K562 (cell line): Measurements from ENCODE around the gene NDUFAF3. TPM values are rescaled to one million over a fixed set of nuclear protein-coding genes. Genes with fewer than 3 reads are reported as not detected.
A peak's percentile ranks its signal among the peaks of the same experiment; 100 is the strongest.

Experiments used
- CEBPB ChIP-seq: fragments of 450-650 bp; IDR thresholded peaks from 2 replicates; pipeline ENCODE4 v1.6.1; 2016; ENCODE audit warnings: missing genetic modification characterization, missing compliant biosample characterization
- ELK1 ChIP-seq: sonication (generic); formaldehyde crosslinking; IDR thresholded peaks from 2 replicates; pipeline ENCODE4 v1.8.1; 2022; ENCODE audit warnings: missing genetic modification reagents
- FOXK2 ChIP-seq, 2 experiments: fragments of 450-650 bp; IDR thresholded peaks in 1 of 2; conservative IDR thresholded peaks in 1 of 2; 2 replicates each; pipeline ENCODE4 v1.6.1; 2016; ENCODE audit warnings: low read depth in 2 of 2, mild to moderate bottlenecking in 1 of 2
- GATAD2A ChIP-seq: fragments of 450-650 bp; IDR thresholded peaks from 2 replicates; pipeline ENCODE4 v1.6.1; 2017
- MAFG ChIP-seq: fragments of 450-650 bp; conservative IDR thresholded peaks from 2 replicates; pipeline ENCODE4 v1.6.1; 2016; ENCODE audit warnings: missing genetic modification characterization, missing compliant biosample characterization
- MCM2 ChIP-seq: fragments of 450-650 bp; IDR thresholded peaks from 2 replicates; pipeline ENCODE4 v1.6.1; 2017; ENCODE audit warnings: low read depth, mild to moderate bottlenecking
- PHB ChIP-seq: fragments of 250-450 bp; sonication (Bioruptor Pico); IDR thresholded peaks from 2 replicates; pipeline ENCODE4 v1.5.0; 2021
- RBM17 ChIP-seq: fragments of 200-400 bp; formaldehyde crosslinking; IDR thresholded peaks from 2 replicates; pipeline ENCODE4 v1.6.1; 2017; ENCODE audit warnings: low read depth, mild to moderate bottlenecking, low read length, borderline replicate concordance
- RBM22 ChIP-seq: fragments of 200-400 bp; formaldehyde crosslinking; IDR thresholded peaks from 2 replicates; pipeline ENCODE4 v1.6.1; 2018; ENCODE audit warnings: low read length, low read depth; ENCODE audit not compliant: poor library complexity, severe bottlenecking
- SMAD1 ChIP-seq: fragments of 150-350 bp; IDR thresholded peaks from 2 replicates; pipeline ENCODE4 v1.6.1; 2014; ENCODE audit warnings: low read length, low read depth; ENCODE audit not compliant: partially characterized antibody
- SMARCE1 ChIP-seq: fragments of 450-650 bp; IDR thresholded peaks from 2 replicates; pipeline ENCODE4 v1.7.1; 2016; ENCODE audit warnings: mild to moderate bottlenecking
- SRSF9 ChIP-seq: fragments of 200-400 bp; formaldehyde crosslinking; IDR thresholded peaks from 2 replicates; pipeline ENCODE4 v1.6.1; 2017; ENCODE audit warnings: low read depth, low read length, borderline replicate concordance
- SUPT5H ChIP-seq: fragments of 450-650 bp; IDR thresholded peaks from 2 replicates; pipeline ENCODE4 v1.6.1; 2016
- TAL1 ChIP-seq: fragments of 450-650 bp; IDR thresholded peaks from 2 replicates; pipeline ENCODE4 v1.6.1; 2016; ENCODE audit warnings: mild to moderate bottlenecking
- ZKSCAN8 ChIP-seq: fragments of 200-800 bp; sonication (Bioruptor generic); IDR thresholded peaks from 2 replicates; pipeline ENCODE4 v1.6.1; 2016; ENCODE audit warnings: missing genetic modification characterization, missing compliant biosample characterization
- ZNF143 ChIP-seq: sonication (generic); formaldehyde crosslinking; IDR thresholded peaks from 2 replicates; pipeline ENCODE4 v1.9.0; 2022; ENCODE audit warnings: mild to moderate bottlenecking, missing genetic modification reagents
- ZNF184 ChIP-seq: sonication (generic); formaldehyde crosslinking; IDR thresholded peaks from 2 replicates; pipeline ENCODE4 v1.5.0; 2020; ENCODE audit warnings: missing genetic modification reagents
- ZNF282 ChIP-seq: sonication (generic); formaldehyde crosslinking; IDR thresholded peaks from 2 replicates; pipeline ENCODE4 v1.8.1; 2023; ENCODE audit warnings: missing genetic modification reagents
- ZNF707 ChIP-seq: fragments of 250-450 bp; sonication (Bioruptor Pico); conservative IDR thresholded peaks from 2 replicates; pipeline ENCODE4 v1.8.0; 2022; ENCODE audit warnings: inconsistent platforms, mild to moderate bottlenecking, moderate library complexity
- ZNF766 ChIP-seq: fragments of 200-800 bp; sonication (Bioruptor generic); conservative IDR thresholded peaks from 2 replicates; pipeline ENCODE4 v1.6.1; 2016; ENCODE audit warnings: missing genetic modification characterization, missing compliant biosample characterization
- polyA plus RNA-seq, 8 experiments: library from polyadenylated mRNA; depleted of rRNA in 4 of 8; stranded (reverse) in 5 of 8; unstranded in 3 of 8; fragments of >200 nt; fragmentation: Nextera tagmentation in 2 of 8; fragmentation: Illumina TruSeq in 1 of 8; extraction: Ambion mirVana in 2 of 8; extraction: Trizol in 1 of 8; gene quantifications; 2 replicates each; pipeline versions ENCODE4 v1.2.1 to v1.2.3, GENCODE V29; 2011 to 2014; ENCODE audit warnings: inconsistent platforms in 1 of 8, missing spikeins in 1 of 8
- total RNA-seq, 7 experiments: library from RNA; depleted of rRNA in 6 of 7; stranded (reverse); fragments of >200 nt in 6 of 7; fragmentation: Illumina TruSeq in 2 of 7; extraction: Trizol in 2 of 7; gene quantifications; 2 replicates each; pipeline versions ENCODE4 v1.2.1 to v1.2.3, GENCODE V29; 2011 to 2021; ENCODE audit warnings: low replicate concordance in 1 of 7
- TF ChIP-seq, protein P1 (sequence below), 2 experiments: IDR thresholded peaks; 2 replicates each; pipeline ENCODE4 v1.6.1; 2012; ENCODE audit warnings: improper control_type of control experiment in 2 of 2, low read depth in 2 of 2, low read length in 2 of 2, borderline replicate concordance in 1 of 2
- TF ChIP-seq, protein P2 (sequence below), 2 experiments: fragments of 450-650 bp; IDR thresholded peaks; 2 replicates each; pipeline ENCODE4 v1.6.1; 2018; ENCODE audit warnings: mild to moderate bottlenecking in 2 of 2, low read depth in 1 of 2; ENCODE audit not compliant: partially characterized antibody in 2 of 2

The NDUFAF3 gene
- total and polyA plus RNA-seq, 9 of the 15 experiments (the other 6 are each of a cell fraction or from before 2014, with no cell fraction given) = 17.0 to 127 (median 36.3) TPM

DNA sequence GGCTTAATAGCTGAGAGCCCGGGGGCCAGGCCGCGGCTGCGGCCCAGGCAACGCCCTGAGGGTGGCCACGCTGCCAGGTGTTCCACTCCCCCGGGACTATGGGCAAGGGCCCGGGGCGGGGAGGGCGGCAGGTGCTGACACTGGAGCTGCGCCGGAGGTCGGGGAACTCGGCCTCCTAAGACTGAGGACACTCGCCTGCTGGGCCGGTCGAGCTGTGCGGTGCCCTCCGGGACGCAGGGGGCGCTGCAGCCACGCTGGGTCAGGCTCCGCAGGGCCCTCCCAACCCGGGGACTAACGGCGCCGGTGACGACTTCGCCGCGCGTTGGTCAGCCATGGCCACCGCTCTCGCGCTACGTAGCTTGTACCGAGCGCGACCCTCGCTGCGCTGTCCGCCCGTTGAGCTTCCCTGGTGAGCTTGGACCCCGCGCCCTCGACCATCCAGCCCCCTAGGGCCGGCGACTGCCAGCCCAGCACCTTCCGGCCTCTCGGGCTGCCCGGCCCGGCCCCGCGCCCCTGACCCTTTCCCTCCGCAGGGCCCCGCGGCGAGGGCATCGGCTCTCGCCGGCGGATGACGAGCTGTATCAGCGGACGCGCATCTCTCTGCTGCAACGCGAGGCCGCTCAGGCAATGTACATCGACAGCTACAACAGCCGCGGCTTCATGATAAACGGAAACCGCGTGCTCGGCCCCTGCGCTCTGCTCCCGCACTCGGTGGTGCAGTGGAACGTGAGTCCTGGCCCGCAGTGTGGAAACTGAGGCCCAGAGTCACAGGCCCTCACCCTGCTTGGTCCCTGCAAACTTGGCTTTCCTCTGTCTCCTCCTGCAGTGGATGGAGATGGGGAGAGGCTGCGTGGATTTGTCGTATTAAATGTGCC lies at the start of gene NDUFAF3 (continued):
- TF ChIP-seq GATAD2A (peak; percentile 23; the same call in 1 of the 2 replicates), MAFG (no peak), CEBPB (tag) (no peak), RBM17 (no peak), SUPT5H (peak; percentile 69), TAL1 (no peak), ZNF766 (CRISPR knock-in tag) (no peak), PHB (CRISPR knock-in tag) (no peak), ELK1 (no peak), RBM22 (no peak), ZNF282 (CRISPR knock-in tag) (peak; percentile 88), ZKSCAN8 (CRISPR knock-in tag) (no peak), ZNF143 (CRISPR knock-in tag) (no peak), FOXK2 (conservative IDR thresholded peaks at IDR 0.05 in 1 of 2, IDR thresholded peaks at IDR 0.05 in 1 of 2; ENCODE audit: low read depth in 2 of 2) (no peak; a peak in 1 of 4 replicates), ZNF184 (CRISPR knock-in tag) (no peak), SMAD1 (no peak), MCM2 (no peak), ZNF707 (CRISPR knock-in tag) (no peak), SRSF9 (no peak), SMARCE1 (no peak)
- TF ChIP-seq, protein P1, sequence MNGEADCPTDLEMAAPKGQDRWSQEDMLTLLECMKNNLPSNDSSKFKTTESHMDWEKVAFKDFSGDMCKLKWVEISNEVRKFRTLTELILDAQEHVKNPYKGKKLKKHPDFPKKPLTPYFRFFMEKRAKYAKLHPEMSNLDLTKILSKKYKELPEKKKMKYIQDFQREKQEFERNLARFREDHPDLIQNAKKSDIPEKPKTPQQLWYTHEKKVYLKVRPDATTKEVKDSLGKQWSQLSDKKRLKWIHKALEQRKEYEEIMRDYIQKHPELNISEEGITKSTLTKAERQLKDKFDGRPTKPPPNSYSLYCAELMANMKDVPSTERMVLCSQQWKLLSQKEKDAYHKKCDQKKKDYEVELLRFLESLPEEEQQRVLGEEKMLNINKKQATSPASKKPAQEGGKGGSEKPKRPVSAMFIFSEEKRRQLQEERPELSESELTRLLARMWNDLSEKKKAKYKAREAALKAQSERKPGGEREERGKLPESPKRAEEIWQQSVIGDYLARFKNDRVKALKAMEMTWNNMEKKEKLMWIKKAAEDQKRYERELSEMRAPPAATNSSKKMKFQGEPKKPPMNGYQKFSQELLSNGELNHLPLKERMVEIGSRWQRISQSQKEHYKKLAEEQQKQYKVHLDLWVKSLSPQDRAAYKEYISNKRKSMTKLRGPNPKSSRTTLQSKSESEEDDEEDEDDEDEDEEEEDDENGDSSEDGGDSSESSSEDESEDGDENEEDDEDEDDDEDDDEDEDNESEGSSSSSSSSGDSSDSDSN (IDR thresholded peaks at IDR 0.05; ENCODE audit: borderline replicate concordance in 1 of 2, low read depth in 2 of 2, low read length in 2 of 2) = 0 out of 4 replicates have a peak, but pooled peaks of 1 of the 2 experiments have one; percentile 34
- TF ChIP-seq, protein P2, sequence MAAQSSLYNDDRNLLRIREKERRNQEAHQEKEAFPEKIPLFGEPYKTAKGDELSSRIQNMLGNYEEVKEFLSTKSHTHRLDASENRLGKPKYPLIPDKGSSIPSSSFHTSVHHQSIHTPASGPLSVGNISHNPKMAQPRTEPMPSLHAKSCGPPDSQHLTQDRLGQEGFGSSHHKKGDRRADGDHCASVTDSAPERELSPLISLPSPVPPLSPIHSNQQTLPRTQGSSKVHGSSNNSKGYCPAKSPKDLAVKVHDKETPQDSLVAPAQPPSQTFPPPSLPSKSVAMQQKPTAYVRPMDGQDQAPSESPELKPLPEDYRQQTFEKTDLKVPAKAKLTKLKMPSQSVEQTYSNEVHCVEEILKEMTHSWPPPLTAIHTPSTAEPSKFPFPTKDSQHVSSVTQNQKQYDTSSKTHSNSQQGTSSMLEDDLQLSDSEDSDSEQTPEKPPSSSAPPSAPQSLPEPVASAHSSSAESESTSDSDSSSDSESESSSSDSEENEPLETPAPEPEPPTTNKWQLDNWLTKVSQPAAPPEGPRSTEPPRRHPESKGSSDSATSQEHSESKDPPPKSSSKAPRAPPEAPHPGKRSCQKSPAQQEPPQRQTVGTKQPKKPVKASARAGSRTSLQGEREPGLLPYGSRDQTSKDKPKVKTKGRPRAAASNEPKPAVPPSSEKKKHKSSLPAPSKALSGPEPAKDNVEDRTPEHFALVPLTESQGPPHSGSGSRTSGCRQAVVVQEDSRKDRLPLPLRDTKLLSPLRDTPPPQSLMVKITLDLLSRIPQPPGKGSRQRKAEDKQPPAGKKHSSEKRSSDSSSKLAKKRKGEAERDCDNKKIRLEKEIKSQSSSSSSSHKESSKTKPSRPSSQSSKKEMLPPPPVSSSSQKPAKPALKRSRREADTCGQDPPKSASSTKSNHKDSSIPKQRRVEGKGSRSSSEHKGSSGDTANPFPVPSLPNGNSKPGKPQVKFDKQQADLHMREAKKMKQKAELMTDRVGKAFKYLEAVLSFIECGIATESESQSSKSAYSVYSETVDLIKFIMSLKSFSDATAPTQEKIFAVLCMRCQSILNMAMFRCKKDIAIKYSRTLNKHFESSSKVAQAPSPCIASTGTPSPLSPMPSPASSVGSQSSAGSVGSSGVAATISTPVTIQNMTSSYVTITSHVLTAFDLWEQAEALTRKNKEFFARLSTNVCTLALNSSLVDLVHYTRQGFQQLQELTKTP (IDR thresholded peaks at IDR 0.05; ENCODE audit: low read depth in 1 of 2, partially characterized antibody in 2 of 2) = no peak
